Coronary artery (tissue), 2 donors: ENCODE measurements around the gene CFLAR.
"Not testable (repeated sequence)": the region's sequence is repeated elsewhere in the genome, so short reads cannot be mapped to it uniquely, and the experiment has no call there.

Experiments used
- DNase-seq: peaks from one replicate; pipeline ENCODE4 v3.0.0-alpha.2; 2017; ENCODE audit warnings: low spot score
- H3K27ac ChIP-seq, 2 donors: fragments of 200-600 bp; sonication (generic); one replicate each; pipeline ENCODE4 v1.5.1; 2016 to 2019
- H3K4me3 ChIP-seq: fragments of 200-600 bp; sonication (generic); 2 replicates; pipeline ENCODE4 v1.5.1; 2016; ENCODE audit warnings: mild to moderate bottlenecking, moderate library complexity
- TF ChIP-seq, protein P1 (sequence below): fragments of 200-600 bp; sonication (generic); IDR thresholded peaks from one replicate; pipeline ENCODE4 v1.5.1; 2019; ENCODE audit warnings: antibody characterized with exemption

CFLAR gene

DNA sequence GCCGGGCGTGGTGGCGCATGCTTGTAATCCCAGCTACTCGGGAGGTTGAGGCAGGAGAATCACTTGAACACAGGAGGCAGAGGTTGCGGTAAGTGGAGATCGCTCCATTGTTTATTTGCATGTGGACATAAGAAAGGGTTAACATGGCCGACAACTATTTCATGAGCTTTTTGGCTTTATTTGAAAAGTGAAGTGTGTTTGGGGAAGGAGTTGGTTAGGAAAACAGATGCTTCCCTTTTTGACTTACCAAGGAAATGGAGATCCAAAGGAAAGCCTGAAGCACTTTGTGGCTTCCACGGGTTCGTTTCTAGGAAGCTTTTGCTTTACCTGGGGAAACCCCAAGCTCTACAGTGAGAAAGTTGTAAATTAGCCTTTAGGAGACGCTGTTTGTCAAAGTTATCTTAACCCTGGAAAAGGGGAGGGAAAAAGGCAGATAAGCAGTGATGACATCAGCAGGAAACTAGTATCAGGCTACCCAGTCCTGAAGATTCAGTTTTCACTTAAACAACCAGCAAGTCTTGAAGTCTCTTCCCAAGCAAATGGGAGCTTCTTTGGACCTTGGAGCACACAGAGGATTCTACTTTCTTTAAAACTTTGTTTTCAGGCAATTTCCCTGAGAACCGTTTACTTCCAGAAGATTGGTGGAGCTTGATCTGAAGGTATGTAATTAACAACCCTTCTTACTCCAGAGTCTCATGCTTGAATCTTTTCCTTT lies 66.8 kb downstream of the CFLAR start, which contains the start of gene CASP10:
Gene CASP10, plus strand, starts transcription at position 492 of the 715 bp plus-strand sequence. CDS start 2,637 bp downstream, outside the sequence.
- no peak for DNase-seq
- Histone ChIP-seq H3K4me3 (peak within 1 kb of the TSS; percentile 58), H3K27ac (peak within 1 kb of the TSS in 1 of 2 donors; percentile 42)
- TF ChIP-seq, protein P1, sequence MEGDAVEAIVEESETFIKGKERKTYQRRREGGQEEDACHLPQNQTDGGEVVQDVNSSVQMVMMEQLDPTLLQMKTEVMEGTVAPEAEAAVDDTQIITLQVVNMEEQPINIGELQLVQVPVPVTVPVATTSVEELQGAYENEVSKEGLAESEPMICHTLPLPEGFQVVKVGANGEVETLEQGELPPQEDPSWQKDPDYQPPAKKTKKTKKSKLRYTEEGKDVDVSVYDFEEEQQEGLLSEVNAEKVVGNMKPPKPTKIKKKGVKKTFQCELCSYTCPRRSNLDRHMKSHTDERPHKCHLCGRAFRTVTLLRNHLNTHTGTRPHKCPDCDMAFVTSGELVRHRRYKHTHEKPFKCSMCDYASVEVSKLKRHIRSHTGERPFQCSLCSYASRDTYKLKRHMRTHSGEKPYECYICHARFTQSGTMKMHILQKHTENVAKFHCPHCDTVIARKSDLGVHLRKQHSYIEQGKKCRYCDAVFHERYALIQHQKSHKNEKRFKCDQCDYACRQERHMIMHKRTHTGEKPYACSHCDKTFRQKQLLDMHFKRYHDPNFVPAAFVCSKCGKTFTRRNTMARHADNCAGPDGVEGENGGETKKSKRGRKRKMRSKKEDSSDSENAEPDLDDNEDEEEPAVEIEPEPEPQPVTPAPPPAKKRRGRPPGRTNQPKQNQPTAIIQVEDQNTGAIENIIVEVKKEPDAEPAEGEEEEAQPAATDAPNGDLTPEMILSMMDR = no peak

DNA sequence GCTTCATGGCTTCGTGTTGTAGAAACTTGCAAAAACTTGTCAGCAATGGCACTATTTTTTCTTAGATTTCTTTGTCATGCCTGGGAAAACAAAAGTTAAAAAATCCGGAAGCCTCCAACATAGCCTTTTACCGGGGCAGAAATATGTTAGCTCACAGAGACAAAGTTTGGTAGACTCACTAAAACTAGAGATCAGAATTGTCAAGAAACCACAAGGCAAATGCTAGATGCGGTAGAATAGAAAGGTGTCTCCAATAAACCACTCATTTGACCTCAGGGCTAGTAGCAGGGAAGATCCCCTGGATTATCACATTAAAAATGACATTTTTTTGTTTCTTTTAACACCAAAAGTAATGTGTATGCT lies 67.4 kb downstream of the CFLAR start:
- Histone ChIP-seq H3K4me3 (peak overlapping the region; percentile 58), H3K27ac (peak overlapping the region in 1 of 2 donors; percentile 42)

DNA sequence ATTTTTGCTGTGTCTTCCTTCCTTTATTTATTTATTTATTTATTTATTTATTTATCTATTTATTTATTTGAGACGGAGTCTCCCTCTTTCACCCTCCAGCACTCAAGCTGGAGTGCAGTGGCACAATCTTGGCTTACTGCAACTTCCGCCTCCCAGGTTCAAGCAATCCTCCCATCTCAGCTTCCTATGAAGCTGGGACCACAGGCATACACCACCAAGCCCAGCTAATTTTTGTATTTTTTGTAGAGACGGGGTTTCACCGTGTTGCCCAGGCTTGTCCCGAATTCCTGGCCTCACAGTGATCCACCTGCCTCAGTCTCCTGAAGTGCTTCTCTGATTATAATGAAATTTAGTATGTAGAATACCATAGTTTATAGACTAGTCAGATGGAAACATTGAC lies 67.9 kb downstream of the CFLAR start:
- H3K4me3 ChIP-seq = peak overlapping the region; percentile 58
- not testable (repeated sequence) for DNase-seq

More for the DNA sequence above, 67.4 kb downstream of the CFLAR start:
- TF ChIP-seq, protein P1 = no peak
- DNase-seq = no peak

DNA sequence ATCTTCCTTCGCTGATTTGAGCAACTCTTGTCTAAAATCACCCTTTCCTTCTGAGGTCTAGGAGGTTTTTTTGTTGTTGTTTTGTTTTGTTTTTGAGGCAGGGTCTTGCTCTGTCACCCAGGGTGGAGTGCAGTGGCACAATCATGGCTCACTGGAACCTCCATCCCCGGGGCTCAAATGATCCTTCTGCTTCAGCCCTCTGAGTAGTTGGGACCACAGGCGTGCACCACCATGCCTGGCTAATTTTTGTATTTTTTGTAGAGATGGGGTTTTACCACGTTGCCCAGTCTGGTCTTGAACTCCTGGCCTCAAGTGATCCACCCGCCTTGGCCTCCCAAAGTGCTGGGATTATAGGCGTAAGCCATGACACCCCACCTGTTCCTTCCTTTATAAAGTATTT lies 68.3 kb downstream of the CFLAR start:
- not testable (repeated sequence) for DNase-seq
- H3K4me3 ChIP-seq = peak overlapping the region; percentile 58
- peak overlapping the region in 1 of 2 donors; percentile 26 for H3K27ac ChIP-seq

More for the DNA sequence above, 67.9 kb downstream of the CFLAR start:
- peak overlapping the region in 1 of 2 donors; percentile 26 for H3K27ac ChIP-seq

DNA sequence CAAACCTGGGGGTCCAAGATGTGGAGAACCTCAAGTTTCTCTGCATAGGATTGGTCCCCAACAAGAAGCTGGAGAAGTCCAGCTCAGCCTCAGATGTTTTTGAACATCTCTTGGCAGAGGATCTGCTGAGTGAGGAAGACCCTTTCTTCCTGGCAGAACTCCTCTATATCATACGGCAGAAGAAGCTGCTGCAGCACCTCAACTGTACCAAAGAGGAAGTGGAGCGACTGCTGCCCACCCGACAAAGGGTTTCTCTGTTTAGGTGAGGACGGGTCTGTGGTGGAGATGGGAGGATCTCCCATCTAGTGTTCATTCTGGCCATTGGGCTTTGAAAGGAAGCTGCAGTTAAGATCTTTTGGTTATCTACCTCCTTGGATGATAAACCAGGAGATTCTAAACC lies 69.9 kb downstream of the CFLAR start:
- DNase-seq = no peak
- TF ChIP-seq, protein P1 = no peak
- Histone ChIP-seq H3K4me3 (no peak overlapping the region), H3K27ac (no peak overlapping the region)

DNA sequence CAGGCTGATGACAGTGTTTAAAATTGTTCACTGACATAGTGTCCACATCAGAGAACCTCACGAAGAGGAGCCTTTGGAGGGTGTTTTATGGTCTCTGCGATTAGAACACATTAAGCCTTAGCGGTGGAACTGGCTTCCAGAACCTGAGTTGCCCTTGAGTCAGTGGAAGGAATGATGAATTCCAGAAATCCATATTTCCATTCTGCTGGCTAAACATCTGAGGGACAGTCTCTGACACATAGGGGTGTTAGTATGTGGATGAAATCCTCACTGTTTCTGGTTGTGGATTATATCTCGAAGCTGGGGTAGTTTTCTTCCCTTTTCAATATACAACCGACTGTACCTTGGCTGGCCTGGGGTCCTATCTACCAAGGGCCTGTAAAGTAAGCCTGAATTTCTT lies 71.0 kb downstream of the CFLAR start:
- TF ChIP-seq, protein P1 = no peak
- no peak for DNase-seq
- Histone ChIP-seq H3K27ac (no peak overlapping the region), H3K4me3 (no peak overlapping the region)

DNA sequence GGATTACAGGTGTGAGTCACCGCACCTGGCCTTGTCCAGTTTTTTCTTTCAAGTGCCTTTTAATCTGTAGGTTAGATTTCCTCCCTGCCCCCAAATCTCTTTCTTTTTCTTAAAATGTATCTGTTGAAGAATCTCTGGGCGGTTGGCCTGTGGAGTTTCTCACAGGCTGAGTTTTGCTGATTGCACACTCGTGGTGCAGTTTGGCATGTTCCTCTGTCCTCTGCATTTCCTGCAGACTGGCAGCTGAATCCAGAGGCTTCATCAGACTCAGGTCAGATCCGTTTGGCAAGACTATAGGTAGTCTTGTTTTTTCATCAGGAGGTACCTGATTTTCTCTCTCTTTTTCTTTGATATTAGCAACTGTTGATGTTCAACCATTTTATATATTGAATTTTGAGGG lies 72.5 kb downstream of the CFLAR start:
- no peak overlapping the region for H3K4me3 ChIP-seq
- H3K27ac ChIP-seq = no peak overlapping the region
- TF ChIP-seq, protein P1 = no peak
- no peak for DNase-seq

DNA sequence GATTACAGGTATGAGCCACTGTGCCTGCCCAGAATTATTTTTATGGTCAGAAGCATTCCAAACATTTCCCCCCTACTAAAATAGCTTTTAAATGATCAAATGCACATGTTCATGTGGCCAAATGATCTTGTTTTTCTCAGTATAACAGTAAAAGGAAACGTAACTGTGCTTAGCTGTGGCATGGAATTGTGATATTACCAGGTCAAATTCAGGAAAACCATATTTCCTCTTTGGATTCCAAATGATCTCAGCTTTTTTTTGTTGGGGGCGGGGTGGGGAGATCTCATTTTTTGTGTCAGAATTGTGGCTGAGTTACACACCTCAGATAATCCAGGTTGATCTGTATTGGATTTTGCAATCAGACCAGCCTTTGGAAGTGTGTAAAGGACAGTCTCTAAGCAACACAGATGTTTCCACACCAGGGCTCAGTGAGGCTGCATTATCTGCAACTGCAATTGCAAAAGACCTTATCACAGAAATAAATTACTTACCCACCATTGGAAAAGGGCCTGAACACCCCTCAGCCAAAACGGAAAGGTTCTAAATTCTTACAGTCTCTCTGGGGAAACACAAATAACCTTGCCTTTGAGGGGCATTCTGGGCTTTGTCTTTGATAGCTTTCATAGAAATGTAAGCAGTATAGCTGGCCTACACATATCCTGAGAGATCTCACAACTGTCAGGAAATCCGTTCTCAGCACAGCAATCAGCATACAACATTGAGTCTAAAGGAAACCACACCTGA lies 75.3 kb downstream of the CFLAR start:
- DNase-seq = no peak
- TF ChIP-seq, protein P1 = no peak
- H3K27ac ChIP-seq = peak overlapping the region in 1 of 2 donors; percentile 35
- no peak overlapping the region for H3K4me3 ChIP-seq
